22Rv1 (cell line): ENCODE measurements around the gene NAA20.

Experiments used
- ZFX ChIP-seq: fragments of 450-650 bp; IDR thresholded peaks from 2 replicates; pipeline ENCODE4 v1.6.1; 2017; ENCODE audit warnings: antibody characterized with exemption, borderline replicate concordance
- TF ChIP-seq, protein P1 (sequence below): fragments of 450-650 bp; IDR thresholded peaks from 2 replicates; pipeline ENCODE4 v1.5.1; 2017; ENCODE audit warnings: mild to moderate bottlenecking

DNA sequence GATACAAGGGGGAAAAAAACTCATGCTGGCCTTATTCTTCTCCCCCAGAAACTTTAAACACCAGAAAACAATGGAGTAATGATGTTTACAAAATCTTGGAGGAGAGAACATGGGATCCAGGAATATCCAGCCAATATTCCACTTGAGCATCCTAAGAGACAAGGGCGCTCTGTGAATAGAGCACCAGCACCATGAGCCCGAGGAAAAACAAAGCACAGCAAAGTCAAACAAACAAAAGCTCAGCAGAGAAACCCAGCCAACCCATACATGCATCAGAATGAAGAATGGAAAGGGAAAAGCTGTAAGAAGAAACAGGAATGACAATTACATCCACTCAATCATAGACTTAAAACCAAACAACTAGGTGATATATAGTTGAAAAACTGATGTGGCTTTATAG, 4.6 kb upstream of the NAA20 start:
- TF ChIP-seq, protein P1, sequence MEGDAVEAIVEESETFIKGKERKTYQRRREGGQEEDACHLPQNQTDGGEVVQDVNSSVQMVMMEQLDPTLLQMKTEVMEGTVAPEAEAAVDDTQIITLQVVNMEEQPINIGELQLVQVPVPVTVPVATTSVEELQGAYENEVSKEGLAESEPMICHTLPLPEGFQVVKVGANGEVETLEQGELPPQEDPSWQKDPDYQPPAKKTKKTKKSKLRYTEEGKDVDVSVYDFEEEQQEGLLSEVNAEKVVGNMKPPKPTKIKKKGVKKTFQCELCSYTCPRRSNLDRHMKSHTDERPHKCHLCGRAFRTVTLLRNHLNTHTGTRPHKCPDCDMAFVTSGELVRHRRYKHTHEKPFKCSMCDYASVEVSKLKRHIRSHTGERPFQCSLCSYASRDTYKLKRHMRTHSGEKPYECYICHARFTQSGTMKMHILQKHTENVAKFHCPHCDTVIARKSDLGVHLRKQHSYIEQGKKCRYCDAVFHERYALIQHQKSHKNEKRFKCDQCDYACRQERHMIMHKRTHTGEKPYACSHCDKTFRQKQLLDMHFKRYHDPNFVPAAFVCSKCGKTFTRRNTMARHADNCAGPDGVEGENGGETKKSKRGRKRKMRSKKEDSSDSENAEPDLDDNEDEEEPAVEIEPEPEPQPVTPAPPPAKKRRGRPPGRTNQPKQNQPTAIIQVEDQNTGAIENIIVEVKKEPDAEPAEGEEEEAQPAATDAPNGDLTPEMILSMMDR: no peak
- no peak for TF ChIP-seq ZFX
